OCI-LY3 (cell line): ENCODE results near the gene ZNF521.

Source experiments
- CTCF ChIP-seq: fragments of 200-600, 300-600 bp; sonication (generic); IDR thresholded peaks from 2 replicates; pipeline ENCODE4 v1.5.1; 2014; ENCODE audit warnings: antibody characterized with exemption, low read length, low read depth
- EZH2phosphoT487 ChIP-seq: fragments of 200-600 bp; shearing (Covaris generic); IDR thresholded peaks from 2 replicates; pipeline ENCODE4 v1.6.1; 2018; ENCODE audit warnings: antibody characterized with exemption, mixed run types, low read depth

- TF ChIP-seq CTCF = no peak
- no peak for TF ChIP-seq EZH2phosphoT487
These were observed 112.2 kb downstream of the ZNF521 start for GRCh38 chr18:25239581-25240419.
